ENCODE results near the gene TMEM62.
"Not testable (repeated sequence)": the region's sequence is repeated elsewhere in the genome, so short reads cannot be mapped to it uniquely, and the experiment has no call there.

The TMEM62 gene

GRCh38 chr15:43183270-43183669 is 49.9 kb downstream of the TMEM62 start:
- DNase-seq (ENCODE audit: low read depth), result no peak

DNA sequence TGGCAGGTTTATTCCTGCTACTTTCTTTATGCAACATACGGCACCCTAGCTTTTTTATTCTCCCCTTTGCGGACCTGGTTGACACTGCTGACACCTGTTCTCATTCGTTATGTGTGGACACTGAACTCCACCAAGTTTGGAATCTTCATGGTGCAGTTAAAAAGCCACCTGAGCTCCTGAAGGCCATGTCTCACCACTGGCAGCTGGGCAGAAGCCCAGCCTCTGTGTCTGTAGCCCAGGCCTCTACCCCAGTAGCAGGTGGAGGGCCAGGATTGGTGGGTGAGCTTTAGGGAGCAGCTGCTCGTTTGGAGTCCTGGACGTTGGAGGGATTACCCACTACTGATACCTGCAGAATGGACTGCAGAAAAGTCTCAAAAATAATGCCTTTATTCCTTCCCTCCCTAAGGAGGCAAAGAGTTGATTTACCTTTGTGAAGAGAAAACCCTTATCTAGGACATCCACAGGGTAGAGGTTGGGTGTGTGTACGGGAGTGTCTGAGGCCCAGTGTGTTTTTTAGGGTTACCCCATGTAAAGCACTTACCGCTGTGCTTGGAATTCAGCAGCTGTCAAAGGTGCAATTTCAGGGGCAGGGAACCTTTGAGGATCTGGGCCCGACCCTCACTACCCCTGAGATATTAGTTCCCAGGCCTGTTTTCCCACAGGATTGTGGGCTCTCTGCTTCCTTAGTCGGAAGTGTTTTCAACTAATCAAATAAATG is 51.2 kb downstream of the TMEM62 start:
- DNase-seq (ENCODE audit: low read depth), result no peak

DNA sequence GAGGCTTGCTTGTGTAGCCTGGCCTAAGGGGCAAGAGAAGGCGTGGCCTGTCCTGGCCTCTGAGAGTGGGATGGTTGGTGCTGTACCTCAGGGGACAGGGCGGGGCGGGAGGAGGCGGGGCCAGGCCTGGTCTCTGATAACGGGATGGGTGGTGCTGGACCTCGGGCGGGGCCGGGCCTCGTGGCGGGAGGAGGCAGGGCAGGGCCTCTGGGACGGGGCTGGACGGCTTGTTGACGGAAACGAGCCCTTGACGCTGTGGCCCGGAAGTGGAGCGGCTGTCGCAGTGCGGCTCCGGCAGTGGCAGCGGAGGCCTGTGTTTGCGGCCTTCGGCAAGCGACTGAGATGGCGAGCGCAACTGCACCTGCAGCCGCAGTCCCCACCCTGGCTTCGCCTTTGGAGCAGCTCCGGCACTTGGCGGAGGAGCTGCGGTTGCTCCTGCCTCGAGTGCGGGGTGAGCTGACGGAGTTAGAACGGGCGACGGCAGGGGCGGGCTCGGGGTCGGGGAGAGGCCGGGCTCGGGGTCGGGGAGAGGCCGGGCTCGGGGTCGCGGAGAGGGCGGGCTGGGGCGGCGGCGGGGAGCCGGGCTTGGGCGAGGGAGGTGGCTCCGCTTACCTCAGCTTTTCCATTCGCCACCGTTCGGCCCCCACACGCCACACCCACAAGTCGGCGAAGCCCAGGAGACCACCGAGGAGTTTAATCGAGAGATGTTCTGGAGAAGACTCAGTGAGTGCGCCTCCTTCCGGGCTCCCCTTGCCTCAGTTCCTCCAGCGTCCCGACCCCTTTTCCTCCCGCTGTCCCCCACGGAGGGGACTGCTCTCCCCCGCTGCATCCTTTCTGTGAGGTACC is 52.0 kb downstream of the TMEM62 start, which contains the start of gene CCNDBP1:
Gene CCNDBP1, plus strand, starts transcription at position 247 of the 846 bp plus-strand sequence. Its CDS starts 96 bp downstream, at position 343.
- peak; percentile 85 for DNase-seq (ENCODE audit: low read depth)

GRCh38 chr15:43186003-43186353 is 52.6 kb downstream of the TMEM62 start:
- DNase-seq (ENCODE audit: low read depth), result no peak

DNA sequence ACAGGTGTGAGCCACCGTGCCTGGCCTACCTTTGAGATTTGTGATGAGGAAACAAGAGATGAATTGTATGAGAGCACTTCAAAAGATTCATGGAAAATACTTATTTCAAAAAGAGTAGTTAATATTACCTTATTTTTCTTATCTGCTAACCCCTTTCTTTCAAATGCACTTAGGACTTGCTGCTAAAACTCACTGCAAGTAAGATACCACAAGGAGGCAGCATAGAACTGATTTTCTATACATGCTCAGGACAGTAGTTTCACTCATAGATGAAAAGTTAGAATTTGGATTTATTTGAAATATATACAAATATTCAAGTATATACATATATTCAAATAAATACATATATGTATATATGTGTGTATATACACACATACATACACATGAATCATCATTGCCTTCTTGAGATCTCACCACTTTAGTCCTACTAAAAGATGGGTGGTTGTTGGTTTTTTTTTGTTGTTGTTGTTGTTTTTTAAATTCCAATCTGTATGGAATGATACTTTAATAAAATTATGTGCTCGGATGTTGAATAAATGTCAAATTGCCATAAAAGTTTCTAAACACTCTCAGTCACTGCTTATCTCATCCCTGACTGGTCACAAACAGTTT is 54.3 kb downstream of the TMEM62 start:
- DNase-seq (ENCODE audit: low read depth), result peak; percentile 64

DNA sequence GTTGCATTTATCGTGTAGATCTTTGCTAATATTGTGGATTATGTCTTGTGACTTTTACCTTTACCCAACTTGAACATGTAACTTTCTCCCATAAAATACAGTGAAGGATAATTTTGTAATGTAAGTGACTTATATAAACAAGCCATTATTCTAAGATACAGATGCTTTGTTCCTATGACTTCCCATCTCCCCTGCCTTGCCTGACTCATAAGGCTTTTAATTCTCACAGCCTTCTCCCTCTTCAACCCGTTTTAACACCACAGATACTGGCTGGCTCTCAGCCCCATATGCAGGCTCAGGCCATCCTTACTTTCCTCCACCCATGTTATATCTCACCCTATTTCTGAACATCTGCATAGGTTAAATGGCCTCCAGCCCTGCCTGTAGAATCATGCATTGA is 55.9 kb downstream of the TMEM62 start:
- DNase-seq (ENCODE audit: low read depth), result no peak

DNA sequence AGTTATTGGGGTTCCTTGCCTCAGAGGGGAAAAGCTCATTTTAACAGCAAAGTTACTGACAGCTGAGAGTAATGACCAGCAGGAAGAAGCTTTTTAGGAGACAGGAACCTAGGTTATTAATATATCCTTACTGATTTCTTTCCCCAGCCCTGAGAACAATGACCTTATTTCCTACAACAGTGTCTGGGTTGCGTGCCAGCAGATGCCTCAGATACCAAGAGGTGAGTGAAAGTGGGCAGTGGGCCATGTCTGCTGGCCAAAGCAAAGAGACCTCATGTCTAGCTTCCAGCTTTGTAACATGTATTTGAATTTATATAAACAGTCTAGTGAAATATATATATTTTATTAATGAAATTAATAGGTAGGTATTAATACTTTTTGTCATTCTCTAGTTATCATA is 56.8 kb downstream of the TMEM62 start:
- no peak for DNase-seq (ENCODE audit: low read depth)

GRCh38 chr15:43193710-43194109 is 60.3 kb downstream of the TMEM62 start:
- DNase-seq (ENCODE audit: low read depth), result no peak

DNA sequence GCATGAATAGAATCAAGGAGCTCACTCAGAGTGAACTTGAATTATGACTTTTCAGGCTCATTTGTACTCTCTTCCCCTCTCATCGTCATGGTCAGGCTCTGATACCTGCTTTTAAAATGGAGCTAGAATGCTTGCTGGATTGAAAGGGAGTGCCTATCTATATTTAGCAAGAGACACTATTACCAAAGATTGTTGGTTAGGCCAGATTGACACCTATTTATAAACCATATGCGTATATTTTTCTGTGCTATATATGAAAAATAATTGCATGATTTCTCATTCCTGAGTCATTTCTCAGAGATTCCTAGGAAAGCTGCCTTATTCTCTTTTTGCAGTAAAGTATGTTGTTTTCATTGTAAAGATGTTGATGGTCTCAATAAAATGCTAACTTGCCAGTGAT is 61.4 kb downstream of the TMEM62 start:
- DNase-seq (ENCODE audit: low read depth), result no peak

DNA sequence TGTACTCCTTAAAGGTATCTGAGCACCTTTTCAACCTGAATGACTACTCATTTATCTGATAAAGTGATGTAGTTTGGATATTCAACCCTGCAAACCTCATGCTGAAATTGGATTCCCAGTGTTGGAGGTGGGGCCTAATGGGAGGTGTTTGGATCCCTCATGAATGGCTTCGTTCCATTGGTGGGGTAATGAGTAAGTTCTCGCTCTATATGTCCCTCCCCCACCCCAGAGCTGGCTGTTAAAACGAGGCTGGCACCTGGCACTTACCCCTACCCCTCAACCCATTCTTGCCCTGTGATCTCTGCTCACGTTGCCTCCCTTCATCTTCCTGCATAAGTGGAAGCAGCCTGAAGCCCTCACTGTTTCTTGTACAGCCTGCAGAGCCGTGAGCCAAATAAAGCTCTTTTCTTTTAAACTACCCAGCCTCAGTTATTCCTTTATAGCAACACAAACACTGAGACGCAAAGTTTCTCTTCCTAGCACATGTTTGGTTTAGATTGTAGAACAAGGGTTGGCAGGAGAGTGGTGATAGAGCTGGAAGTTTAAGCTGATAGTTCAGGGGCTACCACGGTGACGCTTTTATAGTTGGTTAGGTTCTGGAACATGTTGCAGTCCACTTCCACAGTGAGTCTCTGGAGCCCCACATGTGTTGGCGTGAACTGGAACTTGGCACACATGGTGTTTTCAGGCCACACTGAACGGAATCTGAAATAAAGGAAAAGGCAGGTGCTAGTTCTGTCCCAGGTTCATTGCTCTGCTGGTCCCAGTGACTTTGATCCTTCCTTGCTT is 63.6 kb downstream of the TMEM62 start:
- DNase-seq (ENCODE audit: low read depth), result no peak

DNA sequence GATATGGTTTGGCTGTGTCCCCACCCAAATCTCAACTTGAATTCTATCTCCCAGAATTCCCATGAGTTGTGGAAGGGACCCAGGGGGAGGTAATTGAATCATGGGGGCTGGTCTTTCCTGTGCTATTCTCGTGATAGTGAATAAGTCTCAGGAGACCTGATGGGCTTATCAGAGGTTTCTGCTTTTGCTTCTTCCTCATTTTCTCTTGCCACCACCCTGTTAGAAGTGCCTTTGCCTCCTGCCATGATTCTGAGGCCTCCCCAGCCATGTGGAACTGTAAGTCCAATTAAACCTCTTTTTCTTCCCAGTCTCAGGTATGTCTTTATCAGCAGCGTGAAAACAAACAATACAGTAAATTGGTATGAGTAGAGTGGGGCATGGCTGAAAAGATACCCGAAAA is 64.4 kb downstream of the TMEM62 start:
- DNase-seq (ENCODE audit: low read depth), result not testable (repeated sequence)

DNA sequence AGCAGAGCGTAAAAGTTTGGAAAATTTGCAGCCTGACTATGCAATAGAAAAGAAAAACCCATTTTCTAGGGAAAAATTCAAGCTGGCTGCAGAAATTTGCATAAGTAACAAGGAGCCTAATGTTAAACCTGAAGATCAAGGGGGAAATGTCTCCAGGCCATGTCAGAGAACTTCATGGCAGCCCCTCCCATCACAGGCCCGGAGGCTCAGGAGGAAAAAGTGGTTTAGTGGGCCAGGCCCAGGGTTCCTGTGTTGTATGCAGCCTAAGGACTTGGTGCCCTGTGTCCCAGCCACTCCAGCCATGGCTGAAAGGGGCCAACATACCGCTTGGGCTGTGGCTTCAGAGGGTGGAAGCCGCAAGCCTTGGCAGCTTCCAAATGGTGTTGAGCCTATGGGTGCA is 65.2 kb downstream of the TMEM62 start:
- DNase-seq (ENCODE audit: low read depth), result not testable (repeated sequence)

GRCh38 chr15:43198992-43199391 is 65.6 kb downstream of the TMEM62 start:
- DNase-seq (ENCODE audit: low read depth), result no peak

DNA sequence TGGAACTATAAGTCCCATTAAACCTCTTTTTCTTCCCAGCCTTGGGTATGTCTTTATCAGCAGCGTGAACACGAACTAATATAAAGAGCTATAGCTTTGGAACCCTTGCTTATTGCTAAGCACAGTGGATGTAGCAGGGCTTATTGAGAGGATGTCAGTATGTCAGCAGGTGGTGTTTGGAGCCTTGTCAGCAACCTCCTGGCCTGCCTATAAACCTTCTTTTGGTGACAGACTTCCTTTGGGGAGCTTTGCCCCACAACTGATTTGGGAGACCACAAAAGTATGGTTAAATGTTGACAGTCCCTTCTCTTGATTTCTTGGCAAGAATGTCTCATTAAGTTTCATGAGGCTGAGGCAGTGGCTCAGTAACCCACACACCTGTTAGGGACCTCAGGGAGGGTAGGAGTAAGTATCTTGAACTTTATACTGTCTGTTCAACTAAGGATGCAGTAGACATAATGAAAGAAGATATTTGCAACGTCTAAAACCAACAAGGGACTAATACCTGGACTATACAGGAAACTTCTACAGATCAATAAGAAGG is 66.6 kb downstream of the TMEM62 start:
- DNase-seq (ENCODE audit: low read depth), result no peak

DNA sequence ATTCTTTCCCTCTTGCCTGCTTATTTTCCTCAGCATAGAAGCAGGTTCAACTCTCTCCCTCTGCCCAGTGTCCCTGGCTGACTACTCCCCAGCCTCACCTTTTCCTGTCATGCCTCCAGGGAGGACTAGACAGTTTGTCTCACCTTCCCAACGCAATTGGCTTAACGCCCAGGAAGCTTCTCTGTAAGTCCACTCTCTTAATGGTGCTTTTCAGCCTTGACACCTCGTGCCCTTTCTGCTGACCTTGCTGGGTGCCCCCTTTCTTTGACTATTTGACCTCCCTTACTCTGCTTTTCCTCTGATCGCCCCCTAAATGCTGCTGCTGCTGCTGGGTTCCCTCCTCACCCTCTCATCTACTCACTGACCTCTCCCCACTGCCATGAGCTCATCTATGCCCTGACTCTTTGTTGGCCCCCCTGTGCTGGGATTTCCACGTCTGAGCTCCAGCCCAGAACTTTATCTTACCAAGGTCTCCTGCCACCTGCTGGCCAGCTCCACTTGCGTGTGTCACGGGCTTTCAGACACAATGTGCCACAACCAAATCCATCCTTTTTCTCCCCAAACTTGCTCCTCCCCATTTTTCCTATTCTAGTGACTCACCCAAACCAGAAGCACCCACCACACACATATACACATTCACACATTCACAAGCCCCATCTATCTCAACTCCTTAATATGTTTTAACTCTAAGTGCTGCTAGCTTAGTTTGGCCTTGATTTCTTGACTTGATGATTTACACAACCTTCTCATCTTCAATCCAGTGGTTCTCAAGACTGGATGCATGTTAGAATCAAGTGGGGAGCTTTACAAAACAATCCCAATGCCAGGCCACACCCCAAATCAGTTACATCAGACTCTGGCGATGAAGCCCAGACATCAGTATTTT is 70.9 kb downstream of the TMEM62 start:
- DNase-seq (ENCODE audit: low read depth), result peak; percentile 34

DNA sequence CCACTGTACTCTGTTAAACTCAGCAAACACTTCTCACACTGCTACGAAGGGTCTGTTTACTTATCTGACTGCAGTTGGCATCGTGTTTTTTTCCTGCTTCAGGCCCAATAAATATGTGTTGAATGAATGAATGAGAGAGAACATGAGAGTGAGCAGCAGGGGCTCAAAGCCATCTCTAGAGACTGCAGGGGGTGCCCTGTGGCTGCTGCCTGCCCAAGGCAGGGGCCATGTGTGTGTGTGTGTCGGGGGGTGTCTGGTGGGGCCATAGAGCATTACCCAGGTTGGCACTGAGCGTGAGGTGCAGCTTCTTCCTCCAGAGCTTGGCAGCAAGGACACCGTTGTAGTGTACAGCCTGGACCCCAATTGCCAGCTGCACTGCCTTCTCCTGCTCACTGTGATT is 72.7 kb downstream of the TMEM62 start:
- no peak for DNase-seq (ENCODE audit: low read depth)

DNA sequence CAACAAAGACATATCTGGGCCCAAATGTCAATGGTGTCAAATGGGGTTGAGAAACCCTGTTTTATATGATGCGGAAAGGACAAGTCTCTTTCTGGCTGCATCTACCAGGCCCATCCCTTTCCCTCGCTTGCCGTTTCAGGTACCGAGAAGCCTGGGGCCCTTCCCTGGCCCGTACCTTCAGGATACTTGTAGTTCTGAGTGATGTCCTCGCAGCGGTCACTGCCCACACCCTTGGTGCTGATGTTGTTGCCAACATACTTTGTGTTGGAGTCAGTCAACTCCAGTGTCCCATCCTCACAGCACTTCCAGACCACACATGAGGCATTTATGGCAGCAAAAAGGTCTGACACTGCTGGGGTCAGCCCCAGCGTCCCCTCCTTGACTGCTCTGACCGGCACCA is 73.6 kb downstream of the TMEM62 start:
- DNase-seq (ENCODE audit: low read depth), result no peak

GRCh38 chr15:43208052-43209002 is 74.9 kb downstream of the TMEM62 start:
- DNase-seq (ENCODE audit: low read depth), result no peak

DNA sequence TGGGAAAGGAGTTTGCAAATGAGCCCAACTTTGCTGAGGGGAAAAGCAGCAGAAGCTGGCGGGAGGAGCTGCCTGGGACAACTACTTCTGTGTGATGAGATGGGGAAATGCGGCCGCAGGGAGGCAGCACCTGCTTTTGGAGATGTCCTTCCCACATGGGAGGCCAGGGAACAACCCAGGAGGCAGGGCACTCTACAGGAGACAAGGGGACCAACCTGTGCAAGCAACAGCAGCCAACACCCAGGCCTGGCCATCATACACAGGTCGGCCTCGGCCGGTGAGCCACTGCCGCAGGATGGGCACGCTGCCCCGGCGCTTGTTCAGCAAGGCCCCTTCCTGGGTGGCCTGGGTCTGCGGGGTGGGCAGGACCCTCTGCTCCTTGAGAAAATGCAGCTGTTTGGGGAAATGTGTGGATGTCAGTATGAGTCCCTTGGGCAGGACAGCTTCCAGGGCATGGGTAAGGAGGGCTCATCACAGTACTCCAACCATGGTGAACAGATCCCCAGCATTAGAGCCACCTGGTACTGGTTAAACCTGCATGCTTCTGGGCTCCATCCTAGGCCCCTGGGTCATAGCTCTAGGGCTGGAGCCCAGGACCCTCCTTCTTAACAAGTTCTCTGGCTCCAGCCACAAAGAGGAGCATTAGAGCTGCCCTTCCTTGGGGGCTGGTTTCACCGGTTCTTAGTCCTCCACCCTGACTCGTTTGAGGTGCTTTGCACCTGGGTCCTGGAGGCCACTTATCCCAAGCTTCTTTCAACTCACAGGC is 75.9 kb downstream of the TMEM62 start:
- no peak for DNase-seq (ENCODE audit: low read depth)
